ENCODE results near the gene CCR7. TPM values are rescaled to one million over a fixed set of nuclear protein-coding genes. Genes with fewer than 3 reads are reported as not detected.
"Not testable (repeated sequence)": the region's sequence is repeated elsewhere in the genome, so short reads cannot be mapped to it uniquely, and the experiment has no call there.

CCR7 gene
- total RNA-seq, 1 donor from 2014 or later: not detected

DNA sequence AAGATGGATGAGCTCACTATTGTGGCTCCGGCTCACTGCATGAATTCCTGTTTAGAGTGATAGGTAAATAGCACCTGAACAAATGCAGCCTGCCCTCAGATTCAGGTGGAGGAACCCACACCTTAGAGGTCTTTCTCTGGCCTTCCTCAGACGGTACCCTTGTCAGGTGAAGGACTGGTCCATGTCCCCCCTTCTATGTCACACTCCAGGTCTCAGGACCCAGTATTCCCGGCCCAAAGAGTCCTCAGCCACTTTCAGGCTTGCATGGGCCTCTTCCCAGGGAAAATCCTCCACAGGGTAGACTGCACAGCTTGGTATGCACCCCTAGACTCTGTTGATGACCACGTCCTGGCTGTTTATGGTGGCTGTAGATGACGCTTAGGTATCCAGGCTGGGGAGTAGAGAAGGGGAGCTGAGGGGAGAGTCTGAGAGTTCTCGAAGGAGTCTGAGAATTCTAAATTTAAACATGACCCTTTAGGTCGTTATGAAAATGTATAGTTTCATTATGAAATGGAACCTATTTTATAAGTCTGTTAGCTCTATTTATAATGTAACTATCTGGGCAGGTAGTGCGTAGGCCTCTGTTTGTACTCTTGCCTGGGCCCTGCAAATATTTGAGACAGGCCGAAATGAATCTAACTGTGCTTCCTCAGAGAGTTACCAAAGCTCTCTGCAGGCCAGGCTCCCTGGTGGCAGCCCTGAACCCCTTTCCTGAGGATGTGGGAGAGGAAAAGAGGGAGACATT, 32.5 kb upstream of the CCR7 start:
- DNase-seq (ENCODE audit: low read depth in 2 of 2): no peak

DNA sequence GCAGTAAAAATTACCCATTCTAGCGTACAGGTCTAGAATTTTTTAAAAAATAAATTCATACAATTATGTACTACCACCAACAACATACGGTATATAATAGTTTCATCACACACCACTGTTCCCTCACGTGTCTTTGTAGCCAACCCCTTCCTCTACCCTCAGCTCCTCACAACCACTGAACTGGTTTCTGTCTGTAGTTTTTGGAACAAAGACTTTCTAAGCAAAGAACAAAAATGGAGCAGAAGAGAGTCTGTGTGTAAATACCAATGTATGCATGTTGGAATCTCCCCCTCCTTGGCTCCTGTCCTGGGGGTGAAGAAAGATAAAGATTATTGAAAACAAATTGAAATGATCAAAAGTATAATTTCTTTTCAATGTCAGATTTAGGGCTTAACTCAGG, 31.9 kb upstream of the CCR7 start:
- no peak for DNase-seq (ENCODE audit: low read depth in 2 of 2)

DNA sequence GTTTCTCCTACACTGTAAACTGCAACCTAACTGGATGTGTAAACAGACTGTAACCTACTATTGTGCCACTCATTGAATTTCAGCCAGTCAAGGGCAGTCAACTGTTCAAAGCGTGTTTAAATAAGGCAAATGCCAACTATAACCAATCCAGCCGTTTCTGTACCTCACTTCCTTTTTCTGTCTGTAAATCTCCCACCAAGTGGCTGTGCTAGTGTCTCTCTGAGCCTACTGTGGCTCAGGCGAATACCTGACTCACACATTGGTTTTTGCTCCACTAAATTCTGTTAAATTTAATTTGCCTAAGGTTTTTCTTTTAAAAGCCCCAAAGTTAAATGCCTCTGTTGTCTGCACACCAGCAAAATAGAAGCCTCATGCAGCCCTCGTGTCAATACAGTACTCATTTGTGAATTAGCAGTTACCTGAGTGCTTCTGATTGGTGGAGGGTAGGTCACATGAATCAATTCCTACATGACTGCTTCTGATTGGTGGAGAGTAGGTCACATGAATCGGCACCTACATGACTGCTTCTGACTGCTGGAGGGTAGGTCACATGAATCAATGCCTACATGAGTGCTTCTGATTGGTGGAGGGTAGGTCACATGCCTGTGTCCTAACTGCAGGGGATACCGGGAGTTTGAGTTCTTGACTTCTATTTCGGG, 31.1 kb upstream of the CCR7 start:
- DNase-seq (ENCODE audit: low read depth in 2 of 2): peak in 1 of 2 donors; percentile 42

DNA sequence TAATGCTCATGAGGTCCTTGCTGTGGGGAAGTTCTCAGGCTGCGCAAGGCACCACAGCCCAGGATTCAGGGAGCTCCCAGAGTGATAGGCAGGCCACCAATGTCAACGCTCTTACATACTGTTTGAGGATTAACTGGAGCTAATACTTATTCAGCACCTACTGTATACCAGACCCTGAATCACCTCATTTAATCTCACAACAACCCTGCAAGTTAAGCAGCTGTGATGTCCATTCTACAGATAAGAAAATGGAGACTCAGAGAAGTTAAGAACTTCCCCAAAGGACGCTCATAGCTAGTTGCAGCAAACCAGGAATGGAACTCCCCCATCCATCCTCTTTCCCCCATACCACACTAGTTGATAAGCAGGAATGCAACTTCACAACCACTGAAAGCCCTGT, 25.5 kb upstream of the CCR7 start:
- no peak for DNase-seq (ENCODE audit: low read depth in 2 of 2)

DNA sequence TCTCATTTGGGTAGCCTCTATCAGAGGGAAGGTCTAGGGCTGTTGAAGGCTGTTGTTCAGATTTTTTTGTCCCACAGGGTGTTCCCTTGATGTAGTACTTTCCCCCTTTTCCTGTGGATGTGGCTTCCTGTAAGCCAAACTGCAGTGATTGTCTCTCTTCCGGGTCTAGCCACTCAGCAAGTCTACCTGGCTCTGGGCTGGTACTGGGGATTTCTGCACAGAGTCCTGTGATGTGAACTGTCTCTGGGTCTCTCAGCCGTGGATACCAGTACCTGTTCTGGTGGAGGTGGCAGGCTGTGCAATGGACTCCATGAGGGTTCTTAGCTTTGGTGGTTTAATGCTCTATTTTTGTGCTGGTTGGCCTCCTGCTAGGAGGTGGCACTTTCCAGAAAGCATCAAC, 23.3 kb upstream of the CCR7 start:
- DNase-seq (ENCODE audit: low read depth in 2 of 2): peak in 1 of 2 donors; percentile 21

DNA sequence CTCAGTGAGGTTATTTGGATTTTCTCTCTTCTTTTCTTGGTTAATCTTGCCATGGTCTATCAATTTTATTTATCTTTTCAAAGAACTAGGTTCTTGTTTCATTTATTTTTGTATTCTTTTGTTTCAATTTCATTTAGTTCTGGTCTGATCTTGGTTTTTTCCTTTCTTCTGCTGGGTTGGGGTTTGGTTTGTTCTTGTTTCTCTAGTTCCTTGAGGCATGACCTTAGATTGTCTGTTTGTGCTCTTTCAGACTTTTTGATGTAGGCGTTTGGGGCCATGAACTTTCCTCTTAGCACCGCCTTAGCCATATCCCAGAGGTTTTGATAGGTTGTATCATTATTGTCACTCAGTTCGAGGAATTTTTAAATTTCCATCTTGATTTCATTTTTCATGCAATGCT, 21.0 kb upstream of the CCR7 start:
- not testable (repeated sequence) for DNase-seq (ENCODE audit: low read depth in 2 of 2)

DNA sequence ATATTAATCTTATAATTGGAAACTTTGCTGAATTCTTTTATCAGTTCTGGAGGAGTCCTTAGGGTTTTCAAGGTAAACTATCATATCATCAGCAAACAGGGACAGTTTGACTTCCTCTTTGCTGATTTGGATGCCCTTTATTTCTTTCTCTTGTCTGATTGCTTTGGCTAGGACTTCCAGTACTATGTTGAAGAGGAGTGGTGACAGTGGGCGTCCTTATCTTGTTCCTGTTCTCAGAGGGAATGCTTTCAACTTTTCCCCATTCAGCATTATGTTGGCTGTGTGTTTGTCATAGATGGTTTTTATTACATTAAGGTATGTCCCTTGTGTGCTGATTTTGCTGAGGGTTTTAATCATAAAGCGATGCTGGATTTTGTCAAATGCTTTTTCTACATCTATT, 19.7 kb upstream of the CCR7 start:
- DNase-seq (ENCODE audit: low read depth in 2 of 2): not testable (repeated sequence)

DNA sequence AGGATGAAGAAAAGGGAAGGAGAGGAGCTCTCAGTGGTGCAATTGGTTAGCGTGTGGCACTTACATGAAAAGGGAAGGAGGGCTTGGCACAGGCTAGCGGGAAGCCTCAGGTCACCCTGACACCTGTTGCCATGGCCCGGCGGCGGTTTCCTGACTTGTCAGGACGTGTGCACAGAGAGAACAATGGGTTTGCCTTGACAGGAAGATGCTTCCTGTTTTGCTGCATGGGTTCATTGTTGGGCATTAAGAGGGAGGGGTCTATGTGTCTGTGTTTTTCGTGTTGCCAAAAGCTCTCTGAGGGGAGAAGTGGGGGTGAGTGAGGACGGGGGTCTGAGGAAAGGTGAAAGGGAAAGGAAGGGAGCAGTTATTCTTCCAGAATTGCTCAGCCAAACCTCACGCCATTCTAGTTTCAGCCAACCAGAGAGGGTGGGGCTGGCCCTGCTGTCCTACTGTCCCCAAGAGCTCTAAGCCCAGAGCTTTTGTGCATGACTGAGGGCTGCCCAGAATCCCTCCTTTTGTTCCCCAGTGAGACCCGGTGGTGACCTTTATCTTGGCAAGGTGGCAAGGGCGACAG, 17.1 kb upstream of the CCR7 start:
- peak; percentile 94 to 100 for DNase-seq (ENCODE audit: low read depth in 2 of 2)

DNA sequence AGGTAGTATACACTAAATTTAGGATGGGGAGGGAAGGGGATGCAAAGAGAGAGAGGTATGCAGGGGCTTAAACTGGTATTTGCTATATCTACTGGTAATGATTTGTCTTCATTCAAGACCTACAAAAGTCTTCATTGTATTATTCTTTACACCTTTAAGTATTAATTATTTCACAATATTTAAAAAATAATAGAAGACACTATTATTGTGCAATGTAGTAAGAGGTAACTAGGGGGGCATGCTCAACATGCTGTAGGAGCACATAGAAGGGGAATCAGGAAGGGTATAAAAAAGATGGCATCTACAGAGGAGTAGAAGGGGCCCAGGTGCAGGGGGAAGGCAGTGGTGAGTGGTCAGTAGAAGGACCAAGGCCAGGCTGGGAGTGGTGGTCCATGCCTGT, 14.9 kb upstream of the CCR7 start:
- no peak for DNase-seq (ENCODE audit: low read depth in 2 of 2)

DNA sequence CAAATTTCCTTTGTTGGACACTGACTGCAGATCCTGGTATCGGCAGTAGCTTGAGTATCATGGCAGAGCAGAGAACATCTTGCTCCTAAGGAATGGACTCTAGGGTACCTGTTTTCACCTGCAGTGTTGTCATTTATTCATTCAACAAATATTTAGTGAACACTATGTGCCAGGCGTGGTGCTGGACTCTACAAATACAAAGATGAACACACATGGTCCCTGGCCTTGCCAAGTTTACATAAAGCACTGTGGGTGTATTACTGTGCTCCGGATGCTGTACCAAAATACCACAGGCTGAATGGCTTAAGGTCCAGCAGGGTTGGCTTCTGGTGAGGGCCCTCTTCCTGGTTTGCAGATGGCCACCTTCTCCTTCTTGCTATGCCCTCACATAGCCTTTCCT, 14.2 kb upstream of the CCR7 start:
- no peak for DNase-seq (ENCODE audit: low read depth in 2 of 2)

DNA sequence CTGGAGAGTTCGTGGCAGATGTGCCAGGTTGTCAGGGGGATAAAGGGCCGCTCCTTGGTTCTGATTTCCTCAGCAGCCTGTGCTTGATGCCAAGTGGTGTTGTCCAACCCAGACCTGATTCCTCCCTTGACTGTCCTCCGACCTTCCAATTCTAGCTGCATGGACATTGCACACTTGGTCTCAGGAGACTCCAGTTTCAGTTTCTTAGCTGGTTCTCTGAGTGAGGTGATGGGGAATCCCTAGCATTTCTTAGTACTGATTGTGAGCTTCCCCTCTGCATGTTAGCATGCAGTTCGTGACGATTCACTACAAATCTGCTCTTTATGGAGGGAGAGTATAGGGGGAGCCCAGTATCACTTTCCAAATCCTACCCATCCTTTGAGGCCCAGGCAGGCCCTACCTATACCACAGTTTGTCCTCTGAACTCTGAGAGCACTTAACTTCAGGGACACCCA, 12.4 kb upstream of the CCR7 start:
- no peak for DNase-seq (ENCODE audit: low read depth in 2 of 2)

DNA sequence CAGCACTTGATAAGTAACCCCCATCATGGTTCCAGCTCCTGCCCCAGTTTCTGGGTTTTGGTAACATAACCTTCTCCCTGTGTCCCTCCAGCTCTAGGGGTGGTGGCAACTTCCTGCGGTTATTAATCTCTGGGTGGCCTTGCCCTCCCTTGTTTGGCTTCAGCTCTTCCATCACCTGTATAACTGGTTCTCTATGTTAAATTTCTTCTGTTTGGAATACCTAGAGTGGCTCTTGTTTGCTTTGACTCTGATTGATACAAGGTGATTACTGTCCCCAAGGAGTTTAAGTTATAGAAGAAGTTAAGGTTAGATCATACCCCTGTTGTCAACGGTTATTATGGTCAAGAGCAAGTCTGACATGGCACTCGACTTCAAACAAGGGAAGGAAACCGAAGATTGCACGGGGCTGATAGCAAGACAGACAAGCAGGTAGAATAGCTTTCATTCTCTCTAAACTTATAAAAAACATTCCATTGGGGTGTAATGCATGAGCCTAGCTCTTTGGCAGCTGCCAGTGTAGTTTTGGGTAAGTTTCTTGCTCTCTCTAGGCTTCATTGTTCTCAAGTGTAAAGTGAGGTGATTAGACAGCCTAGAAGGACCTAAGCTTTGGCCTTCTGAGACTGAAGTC, 11.0 kb upstream of the CCR7 start:
- no peak for DNase-seq (ENCODE audit: low read depth in 2 of 2)

DNA sequence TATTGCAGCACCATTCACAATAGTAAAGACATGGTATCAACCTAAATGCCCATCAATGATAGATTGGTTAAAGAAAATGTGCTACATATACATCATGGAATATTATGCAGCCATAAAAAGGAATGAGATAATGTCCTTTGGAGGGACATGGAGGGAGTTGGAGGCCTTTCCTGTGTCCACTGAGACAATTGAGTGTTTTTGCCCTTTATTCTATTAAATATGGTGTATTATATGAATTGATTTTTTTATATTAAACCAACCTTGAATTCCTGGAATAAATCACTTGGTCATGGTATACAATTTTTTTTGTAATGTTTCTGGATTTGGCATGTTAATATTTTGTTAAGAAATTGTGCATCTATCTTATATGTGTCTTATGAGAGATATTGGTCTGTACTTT, 9.0 kb upstream of the CCR7 start:
- no peak for DNase-seq (ENCODE audit: low read depth in 2 of 2)

DNA sequence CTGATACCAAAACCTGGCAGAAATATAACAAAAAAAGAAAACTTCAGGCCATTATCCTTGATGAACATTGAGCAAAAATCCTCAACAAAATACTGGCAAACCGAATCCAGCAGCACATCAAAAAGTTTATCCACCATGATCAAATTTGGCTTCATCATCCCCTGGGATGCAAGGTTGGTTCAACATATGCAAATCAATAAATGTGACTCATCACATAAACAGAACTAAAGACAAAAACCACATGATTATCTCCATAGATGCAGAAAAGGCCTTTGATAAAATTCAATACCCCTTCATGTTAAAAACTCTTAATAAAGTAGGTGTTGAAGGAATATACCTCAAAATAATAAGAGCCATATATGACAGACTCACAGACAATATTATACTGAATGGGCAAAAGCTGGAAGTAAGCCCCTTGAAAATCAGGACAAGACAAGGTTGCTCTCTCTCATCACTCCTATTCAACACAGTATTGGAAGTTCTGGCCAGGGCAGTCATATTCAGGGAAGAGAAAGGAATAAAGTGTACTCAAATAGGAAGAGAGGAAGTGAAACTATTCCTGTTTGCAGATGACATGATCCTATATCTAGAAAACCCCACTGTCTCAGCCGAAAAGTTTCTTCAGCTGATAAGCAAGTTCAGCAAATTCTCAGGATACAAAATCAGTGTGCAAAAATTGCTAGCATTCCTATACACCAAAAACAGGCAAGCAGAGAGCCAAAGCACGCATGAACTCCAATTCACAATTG, 7.1 kb upstream of the CCR7 start:
- not testable (repeated sequence) for DNase-seq (ENCODE audit: low read depth in 2 of 2)

DNA sequence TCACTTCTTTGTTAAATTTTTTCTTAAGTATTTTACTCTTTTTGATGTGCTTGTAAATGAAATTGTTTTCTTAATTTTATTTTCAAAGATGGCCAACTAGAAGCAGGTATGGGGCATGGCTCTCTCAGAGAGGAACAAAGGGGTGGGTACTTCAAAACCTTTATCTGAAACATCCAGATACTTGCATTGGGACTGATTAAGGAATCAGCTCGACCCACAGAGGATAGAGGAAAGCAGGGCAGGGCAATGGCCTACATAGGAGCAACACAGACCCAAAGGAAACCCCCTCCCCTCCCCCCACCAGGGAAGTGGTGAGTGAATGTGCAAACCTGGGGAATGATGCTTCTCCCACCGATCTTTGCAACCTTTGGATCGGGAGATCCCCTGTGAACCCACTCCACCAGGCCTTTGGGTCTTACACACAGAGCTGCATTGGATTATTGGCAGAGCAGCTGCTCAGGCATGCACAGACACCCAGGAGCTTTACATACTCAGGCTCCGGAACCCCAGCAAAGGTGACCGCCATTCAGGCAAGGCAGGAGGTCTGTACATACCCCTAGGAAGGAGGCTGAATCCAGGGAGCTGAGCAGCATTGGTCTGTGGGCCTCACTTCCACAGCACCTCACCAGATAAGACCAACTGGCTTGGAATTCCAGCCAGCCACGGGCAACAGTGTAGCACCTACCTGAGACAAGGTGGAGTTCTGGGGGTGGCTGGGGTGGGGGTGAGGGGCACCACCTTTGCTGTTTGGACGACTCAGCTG, 3.0 kb upstream of the CCR7 start:
- DNase-seq (ENCODE audit: low read depth in 2 of 2): no peak

DNA sequence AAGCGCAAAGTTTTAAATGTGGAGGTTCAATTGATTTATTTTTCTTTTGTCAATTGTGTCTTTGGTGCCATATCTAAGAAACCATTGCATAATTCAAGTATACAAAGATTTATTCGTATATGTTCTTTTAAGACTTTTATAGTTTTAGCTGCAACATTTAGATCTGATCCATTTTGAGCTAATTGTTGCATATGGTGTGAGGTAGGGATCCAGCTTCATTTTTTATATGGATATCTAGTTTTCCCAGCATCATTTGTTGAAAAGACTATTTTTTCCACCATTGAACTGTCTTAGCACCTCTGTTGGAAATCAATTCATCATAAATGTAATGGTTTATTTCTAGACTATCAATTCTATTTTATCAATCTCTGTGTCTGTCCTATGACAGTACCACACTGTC, 2.1 kb upstream of the CCR7 start:
- no peak for DNase-seq (ENCODE audit: low read depth in 2 of 2)

DNA sequence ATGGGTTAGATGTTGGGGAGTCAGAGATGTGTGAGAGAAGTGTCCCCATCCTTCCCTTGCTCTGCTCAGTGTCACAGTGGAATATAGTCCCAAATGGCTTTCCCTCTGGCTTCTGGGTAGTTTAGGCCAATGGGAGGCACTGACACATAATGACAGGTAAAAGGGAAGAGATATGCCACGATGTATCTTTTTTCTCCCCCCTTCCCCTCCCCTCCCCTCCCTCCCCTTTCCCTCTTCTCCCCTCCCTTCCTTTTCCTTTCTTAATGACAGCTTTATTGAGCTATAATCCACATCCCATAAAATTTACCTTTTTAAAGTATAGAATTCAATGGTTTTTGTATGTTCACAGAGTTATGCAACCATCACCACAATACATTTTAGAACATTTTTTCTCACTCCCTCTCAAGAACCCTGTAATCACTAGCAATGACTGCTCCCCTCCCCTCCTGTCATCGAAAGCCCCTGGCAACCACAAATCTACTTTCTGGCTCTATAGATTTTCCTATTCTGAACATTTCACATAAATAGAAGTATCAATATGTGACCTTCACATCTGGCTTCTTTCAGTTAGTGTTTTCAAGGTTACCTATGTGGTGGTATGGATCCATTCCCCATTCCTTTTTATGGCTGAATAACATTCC, 617 bp upstream of the CCR7 start:
- DNase-seq (ENCODE audit: low read depth in 2 of 2): no peak

DNA sequence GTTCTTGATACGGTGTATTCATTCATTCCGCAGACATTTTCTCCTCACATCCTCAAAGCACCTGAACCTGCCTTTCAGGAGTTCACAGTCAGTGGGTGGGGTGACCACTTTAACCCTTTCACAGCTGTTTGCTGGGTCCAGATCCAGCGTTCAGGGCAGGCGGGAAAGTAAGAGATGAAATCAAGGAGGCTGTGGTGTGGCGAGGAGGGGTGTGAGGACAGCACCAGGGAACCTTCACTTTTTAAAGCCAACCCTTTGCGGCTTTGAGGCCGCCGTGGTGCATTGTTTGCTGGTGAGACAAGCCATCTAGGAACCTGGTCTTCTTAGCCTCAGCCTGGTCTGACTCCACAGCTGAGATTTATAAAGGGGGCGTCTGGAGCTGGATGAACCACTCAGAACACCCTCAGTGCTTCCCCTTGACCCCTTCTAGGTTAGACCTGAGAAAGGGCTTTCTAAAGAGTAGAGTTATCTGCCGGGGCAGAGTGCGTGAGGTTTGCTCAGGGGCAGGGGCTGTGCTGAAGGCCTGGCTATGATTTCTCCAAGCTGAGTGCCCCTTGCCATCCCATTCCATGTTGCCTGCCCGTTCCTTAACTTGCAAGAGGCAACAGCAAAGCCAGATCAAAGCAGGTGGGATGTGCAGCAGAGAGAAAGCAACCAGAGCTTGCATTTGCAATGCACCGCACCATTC, 933 bp downstream of the CCR7 start:
- DNase-seq (ENCODE audit: low read depth in 2 of 2): no peak

DNA sequence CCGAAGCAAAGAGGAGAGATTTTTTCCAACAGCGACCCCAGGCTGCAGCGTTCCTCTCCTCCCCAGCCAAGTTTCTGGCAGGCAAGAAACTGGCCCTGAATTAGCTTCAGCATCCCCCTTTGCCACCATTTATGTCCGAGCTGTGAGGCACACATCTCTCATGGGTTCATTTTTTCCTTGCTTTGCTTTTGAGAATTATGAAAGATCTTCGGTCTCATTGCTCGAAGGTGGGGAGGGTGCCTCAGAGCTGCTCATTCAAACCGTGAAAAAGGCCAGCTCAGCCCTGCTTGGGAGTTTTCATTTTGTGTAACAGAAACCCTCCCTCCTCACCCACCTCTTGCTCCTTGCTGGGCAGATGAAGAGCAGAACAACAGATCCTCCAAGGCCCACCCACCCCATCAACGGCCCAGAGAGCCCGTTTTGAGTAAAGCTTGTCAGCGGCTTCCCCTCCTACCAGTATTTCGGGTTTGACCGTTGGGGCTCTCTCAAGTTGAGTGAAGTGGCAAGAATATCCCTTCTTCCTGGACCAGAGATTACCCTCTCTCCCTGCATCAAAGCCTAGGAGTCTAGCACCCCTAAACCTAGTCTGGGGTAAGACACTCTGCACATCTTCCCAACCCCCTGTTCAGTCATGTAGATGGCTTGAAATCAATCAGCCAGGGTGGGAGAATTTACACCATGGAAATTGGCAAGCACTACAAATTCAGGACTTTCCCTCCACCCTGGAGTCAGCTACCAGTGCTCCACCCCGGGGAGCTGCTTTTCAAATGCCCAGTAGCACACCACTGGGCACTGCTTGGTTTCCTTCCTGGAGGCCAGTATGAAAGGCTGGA, 1.8 kb downstream of the CCR7 start:
- no peak for DNase-seq (ENCODE audit: low read depth in 2 of 2)
